Liver (tissue), 5 donors: ENCODE results near the gene FOXG1. TPM values are rescaled to one million over a fixed set of nuclear protein-coding genes. Genes with fewer than 3 reads are reported as not detected.

ENCODE experiments used
- HNF4G ChIP-seq: IDR thresholded peaks from 2 replicates; pipeline ENCODE4 v1.6.1; 2016; ENCODE audit warnings: antibody characterized with exemption
- JUND ChIP-seq, 2 donors: IDR thresholded peaks; 2 replicates each; pipeline ENCODE4 v1.6.1; 2016; ENCODE audit warnings: antibody characterized with exemption in 2 of 2
- NR2F2 ChIP-seq: IDR thresholded peaks from 2 replicates; pipeline ENCODE4 v1.6.1; 2016; ENCODE audit warnings: antibody characterized with exemption
- TAF1 ChIP-seq: conservative IDR thresholded peaks from 2 replicates; pipeline ENCODE4 v1.6.1; 2016; ENCODE audit warnings: antibody characterized with exemption, mild to moderate bottlenecking
- polyA plus RNA-seq, 2 donors: library from polyadenylated mRNA; stranded (reverse) in 1 of 2; unstranded in 1 of 2; fragments of 200-250 nt in 1 of 2; fragments of >200 nt in 1 of 2; fragmentation: Nextera tagmentation in 1 of 2; extraction: Ambion mirVana in 1 of 2; gene quantifications; one replicate each; pipeline versions ENCODE4 v1.2.1 to v1.2.3, GENCODE V29; 2013 to 2015
- total RNA-seq, 2 donors: library from RNA; depleted of rRNA; stranded (reverse); fragments of >200 nt; gene quantifications; one replicate each; pipeline ENCODE4 v1.2.3, GENCODE V29; 2014
- TF ChIP-seq, protein P1 (sequence below): IDR thresholded peaks from 2 replicates; pipeline ENCODE4 v1.6.1; 2016; ENCODE audit warnings: antibody characterized with exemption, mild to moderate bottlenecking
- donor health status: healthy.
- donor health status: healthy.
- donor health status: healthy.

The FOXG1 gene
- total and polyA plus RNA-seq, 4 donors: not detected

DNA sequence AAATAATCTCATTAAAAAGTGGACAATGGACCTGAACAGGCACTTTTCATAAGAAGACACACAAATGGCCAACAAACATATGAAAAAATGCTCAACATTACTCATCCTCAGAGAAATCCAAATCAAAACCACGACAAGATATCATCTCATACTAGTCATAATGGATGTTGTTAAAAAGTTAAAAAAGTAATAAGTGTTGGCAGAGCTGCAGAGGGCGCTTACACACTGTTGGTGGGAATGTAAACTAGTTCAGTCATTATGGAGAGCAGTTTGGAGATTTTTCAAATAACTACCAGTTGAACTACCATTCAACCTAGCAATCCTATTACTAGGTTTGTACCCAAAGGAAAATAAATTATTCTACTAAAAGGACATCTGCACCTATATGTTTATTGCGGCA is 47.2 kb downstream of the FOXG1 start (continued):
- TF ChIP-seq, protein P1, sequence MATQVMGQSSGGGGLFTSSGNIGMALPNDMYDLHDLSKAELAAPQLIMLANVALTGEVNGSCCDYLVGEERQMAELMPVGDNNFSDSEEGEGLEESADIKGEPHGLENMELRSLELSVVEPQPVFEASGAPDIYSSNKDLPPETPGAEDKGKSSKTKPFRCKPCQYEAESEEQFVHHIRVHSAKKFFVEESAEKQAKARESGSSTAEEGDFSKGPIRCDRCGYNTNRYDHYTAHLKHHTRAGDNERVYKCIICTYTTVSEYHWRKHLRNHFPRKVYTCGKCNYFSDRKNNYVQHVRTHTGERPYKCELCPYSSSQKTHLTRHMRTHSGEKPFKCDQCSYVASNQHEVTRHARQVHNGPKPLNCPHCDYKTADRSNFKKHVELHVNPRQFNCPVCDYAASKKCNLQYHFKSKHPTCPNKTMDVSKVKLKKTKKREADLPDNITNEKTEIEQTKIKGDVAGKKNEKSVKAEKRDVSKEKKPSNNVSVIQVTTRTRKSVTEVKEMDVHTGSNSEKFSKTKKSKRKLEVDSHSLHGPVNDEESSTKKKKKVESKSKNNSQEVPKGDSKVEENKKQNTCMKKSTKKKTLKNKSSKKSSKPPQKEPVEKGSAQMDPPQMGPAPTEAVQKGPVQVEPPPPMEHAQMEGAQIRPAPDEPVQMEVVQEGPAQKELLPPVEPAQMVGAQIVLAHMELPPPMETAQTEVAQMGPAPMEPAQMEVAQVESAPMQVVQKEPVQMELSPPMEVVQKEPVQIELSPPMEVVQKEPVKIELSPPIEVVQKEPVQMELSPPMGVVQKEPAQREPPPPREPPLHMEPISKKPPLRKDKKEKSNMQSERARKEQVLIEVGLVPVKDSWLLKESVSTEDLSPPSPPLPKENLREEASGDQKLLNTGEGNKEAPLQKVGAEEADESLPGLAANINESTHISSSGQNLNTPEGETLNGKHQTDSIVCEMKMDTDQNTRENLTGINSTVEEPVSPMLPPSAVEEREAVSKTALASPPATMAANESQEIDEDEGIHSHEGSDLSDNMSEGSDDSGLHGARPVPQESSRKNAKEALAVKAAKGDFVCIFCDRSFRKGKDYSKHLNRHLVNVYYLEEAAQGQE: no peak
- TF ChIP-seq JUND (IDR thresholded peaks at IDR 0.05): no peak
- no peak for TF ChIP-seq NR2F2
- TF ChIP-seq TAF1: no peak
- TF ChIP-seq HNF4G: no peak
